Endometrium (tissue), 2 donors: Measurements from ENCODE around the gene KCTD18.

Experiments used
- FAIRE-seq: peaks from 2 replicates; lab custom pipeline; 2012; peaks lifted over from hg19 to GRCh38; lab: Jason Lieb, UNC
- donor health status: control.
- donor health status: control.

The KCTD18 gene

GRCh38 chr2:200484934-200485333 is 24.9 kb downstream of the KCTD18 start:
- no peak for FAIRE-seq

- no peak for FAIRE-seq
Observed at GRCh38 chr2:200483729-200484198, 26.1 kb downstream of the KCTD18 start.

GRCh38 chr2:200482194-200482593 is 27.7 kb downstream of the KCTD18 start:
- no peak for FAIRE-seq

- FAIRE-seq: no peak
Observed at GRCh38 chr2:200479692-200480265, 30.1 kb downstream of the KCTD18 start.

DNA sequence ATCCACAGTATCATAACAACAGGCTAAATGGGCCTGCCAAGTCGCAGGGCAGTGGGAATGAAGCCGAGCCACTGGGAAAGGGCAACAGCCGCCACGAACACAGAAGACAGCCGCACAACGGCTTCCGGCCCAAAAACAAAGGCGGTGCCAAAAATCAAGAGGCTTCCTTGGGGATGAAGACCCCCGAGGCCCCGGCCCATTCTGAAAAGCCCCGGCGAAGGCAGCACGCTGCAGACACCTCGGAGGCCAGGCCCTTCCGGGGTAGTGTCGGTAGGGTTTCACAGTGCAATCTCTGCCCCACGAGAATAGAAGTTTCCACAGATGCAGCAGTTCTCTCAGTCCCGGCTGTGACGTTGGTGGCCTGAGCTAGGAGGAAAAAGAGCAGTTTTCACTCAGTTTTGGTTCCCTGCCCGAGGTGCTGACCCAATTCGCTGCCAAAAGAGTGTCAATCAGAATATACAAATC is 32.2 kb downstream of the KCTD18 start:
- no peak for FAIRE-seq

DNA sequence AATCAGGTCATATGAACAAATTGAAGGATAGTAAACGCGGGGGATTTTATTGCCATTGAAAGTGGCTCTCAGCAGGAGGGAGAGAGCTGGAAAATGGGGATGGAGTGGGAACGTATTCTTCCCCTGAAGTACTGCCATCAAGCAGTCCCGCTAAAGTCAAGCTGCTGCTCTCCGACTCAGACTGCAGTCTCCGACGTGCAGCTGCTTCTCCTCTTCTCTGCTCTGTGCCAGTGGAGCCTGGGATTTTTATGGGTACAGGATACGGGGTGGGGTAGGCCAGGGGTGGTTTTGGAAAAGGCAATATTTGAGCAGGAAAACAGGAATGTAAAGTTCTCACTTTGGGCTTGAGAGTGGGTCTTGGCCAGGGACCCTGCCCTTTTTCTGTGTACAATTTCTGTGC is 33.0 kb downstream of the KCTD18 start:
- no peak for FAIRE-seq

DNA sequence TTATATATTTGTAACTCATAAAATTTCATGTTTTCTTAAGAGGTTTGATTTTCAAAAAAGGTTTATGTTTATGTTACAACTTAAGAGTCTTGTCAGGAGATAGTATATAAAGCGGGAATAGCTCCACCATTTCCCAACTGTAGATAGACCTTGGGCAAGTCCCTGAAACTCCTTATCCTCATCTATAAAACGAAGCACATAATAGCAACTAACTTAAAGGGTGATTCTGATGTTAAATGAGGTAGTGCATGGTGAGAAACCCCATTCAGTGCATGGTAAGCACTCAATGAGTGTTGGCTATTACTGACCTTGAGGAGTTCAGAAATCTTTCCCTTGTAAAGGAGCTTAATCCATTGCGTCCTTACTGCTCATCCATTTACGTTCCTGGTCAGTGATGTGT is 34.1 kb downstream of the KCTD18 start:
- no peak for FAIRE-seq

DNA sequence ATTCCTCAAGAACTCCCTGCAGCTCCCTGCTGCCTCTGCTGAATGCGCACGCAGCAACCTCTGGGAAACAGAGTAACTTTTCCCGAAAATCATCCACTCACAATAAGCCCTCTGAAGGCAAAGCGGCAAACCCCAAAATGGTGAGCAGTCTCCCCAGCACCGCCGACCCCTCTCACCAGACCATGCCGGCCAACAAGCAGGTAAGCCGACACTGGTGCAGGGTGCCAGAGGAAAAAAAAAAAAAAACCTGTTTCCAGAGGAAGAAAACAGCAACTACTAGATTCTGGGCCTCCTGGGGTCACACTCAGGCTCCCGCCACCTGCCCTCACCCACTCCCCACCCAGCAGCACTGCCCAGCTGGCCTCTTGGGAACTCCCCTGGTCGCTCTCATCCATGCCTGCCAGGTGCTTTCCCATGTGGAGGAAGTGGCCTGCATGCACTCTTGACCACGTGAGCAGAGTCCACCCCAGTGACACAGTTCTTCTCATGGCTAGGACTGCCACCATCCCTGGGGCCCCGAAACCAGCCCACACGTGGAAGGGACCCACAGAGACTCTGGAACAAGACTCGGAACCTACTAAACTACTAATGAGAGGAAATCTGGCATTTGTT is 36.9 kb downstream of the KCTD18 start:
- FAIRE-seq: no peak

DNA sequence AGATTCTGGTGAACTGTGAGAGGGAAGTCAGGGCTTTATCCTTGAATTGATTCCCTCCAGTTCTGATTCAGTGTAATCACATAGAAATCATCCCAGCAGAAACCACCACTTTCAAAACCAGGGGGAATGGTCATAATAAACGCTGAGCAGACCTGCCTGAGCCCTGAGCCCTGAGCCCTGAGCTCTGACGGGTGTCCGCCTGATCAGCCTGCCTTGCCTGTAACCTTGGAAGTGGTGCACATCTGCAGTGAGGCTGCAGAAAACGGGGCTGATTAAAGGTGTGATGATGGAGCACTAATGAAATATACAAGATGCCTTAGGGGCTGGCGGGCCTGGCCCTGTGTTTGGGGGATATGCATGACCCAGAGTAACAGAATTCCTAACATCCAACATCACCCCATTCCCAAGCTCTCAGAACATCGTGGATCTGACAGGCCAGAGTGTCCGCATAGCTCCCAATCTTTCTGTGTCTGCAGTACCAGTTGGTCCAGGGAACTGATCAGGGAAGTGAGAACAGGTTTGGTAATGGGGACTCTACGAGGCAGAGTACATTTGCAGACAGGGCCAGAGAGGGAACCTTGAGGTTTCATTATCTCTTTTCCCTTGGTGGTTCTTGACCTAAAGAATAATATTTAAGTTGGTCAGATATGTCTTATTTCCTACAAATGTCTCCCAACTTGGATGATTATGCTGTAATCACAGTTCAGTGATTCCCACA is 37.8 kb downstream of the KCTD18 start:
- FAIRE-seq: no peak

- no peak for FAIRE-seq
Observed at GRCh38 chr2:200471324-200471848, 38.5 kb downstream of the KCTD18 start.

GRCh38 chr2:200470230-200470629 is 39.6 kb downstream of the KCTD18 start:
- FAIRE-seq: no peak

DNA sequence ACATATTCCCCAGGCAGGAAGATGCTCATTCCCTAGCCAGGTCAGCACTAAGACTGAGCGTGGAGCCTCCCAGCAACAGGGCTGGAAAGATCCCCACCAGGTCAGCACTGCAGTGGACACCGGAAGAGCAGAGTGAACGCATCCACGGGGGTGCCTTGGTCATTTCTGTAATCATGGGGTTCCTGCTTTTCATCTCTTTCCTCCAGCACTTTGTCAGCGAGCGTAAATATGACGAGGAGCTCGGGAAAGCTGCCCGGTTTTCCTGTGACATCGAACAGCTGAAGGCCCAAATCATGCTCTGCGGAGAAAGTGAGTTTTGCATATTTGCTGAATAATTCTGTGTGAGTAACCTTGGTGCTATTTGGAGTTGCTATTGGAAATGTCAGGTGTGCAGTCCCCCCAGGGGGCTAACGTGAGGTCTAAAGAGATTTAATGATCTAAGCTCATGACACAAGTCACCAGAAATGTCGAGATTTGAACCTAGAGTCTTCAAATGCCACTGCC is 40.1 kb downstream of the KCTD18 start:
- no peak for FAIRE-seq

DNA sequence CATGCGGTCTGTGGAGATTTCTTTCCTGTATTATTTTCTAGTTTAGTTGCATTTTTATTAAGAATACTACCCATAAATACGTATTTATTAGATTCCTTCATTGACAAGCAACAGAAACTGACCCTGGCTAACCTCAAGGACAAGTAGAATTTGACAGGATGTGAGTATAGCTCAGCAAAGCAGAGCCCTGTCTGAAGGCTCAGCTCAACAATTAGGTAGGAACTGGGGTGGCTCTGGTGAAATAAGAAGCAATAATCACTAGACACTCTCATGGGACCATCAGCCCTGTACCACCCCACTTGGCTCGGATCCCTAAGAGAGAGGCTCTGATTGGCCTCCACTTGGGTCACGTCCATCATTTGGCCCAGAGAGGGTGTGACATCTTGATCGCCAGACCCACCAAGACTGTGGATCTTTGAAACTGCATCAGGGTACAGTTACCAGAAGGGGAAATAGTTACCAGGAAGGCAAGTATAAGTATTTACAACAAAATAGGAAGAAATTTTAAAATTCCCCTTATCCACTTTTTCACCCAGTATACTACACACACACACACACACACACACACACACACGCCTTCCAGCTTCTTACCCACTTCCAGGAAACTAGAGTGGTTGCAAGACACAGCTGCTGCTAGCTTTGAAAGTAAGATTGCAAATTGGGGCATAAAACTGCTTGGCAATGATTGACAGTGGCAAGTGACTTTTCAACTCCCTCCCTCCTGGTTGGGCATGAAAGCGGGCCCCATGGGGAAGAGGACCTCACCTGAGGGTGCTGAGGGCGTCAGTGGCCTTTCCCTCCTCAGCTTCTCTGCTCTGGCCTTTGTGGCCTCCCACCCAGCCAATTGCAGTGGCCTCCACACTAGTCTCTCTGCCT is 41.8 kb downstream of the KCTD18 start:
- FAIRE-seq: no peak

DNA sequence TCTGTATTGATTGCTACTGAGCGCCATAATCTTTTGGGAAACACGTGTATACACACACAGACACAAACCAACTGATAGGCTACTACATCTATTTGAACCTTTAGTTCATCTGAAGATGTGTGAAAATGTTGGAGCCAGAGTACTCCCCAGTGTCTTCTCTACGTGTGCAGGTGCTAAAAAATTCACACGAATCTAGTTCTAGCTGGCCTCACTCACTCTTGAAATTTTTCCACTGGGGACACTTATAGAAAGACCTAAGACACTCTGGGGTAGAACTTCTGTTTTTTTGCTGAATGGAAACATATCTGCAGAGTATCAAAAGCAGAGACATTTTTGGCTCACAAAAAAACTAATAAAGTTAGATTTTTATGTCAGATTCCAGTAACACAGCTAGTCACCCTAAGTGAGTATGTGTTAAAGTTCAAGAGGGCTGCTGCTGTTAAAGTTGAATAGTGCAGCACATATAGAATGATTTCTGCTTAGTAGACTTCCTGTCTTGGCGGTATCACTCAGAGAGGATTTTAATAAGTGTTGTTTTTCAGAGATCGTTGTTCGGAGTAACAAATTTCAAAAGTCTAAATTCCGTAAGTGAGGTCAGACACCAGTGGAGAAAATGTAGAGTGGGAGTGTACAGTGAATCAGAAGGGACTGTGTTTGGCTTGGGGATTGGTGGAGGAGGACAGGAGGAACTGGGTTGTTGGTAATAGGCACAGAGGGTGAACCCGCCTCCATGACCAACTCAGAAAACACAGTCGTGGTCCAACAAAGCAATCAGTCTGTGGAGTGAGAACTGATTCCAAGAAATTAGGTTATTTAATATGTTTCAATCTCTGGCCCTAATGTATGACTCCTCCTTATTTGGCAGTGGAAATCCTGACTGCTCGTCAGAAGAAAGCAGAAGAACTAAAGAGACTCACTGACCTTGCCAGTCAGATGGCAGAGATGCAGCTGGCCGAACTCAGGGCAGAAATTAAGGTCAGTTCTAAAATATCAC is 43.1 kb downstream of the KCTD18 start:
- FAIRE-seq: no peak

DNA sequence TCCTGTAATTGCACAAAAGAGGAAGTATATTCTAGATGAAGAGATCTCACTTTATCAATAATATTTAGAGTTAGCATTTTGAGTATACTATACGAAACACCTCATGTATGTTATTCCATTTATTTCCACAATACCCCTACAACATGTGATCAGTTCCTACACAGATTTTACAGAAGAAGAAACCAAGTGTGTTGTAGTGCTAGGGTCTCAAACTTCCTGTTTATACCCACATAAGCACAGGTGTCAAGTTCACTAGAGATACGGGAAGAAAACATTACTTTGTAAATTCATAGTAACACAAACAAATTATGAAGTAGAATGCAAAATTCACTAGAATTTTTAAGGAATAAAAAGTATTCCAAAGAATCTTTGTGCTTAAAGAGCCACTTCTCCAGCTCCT is 46.4 kb downstream of the KCTD18 start:
- FAIRE-seq: no peak

GRCh38 chr2:200461846-200462710 is 47.8 kb downstream of the KCTD18 start:
- FAIRE-seq: peak; percentile 21

DNA sequence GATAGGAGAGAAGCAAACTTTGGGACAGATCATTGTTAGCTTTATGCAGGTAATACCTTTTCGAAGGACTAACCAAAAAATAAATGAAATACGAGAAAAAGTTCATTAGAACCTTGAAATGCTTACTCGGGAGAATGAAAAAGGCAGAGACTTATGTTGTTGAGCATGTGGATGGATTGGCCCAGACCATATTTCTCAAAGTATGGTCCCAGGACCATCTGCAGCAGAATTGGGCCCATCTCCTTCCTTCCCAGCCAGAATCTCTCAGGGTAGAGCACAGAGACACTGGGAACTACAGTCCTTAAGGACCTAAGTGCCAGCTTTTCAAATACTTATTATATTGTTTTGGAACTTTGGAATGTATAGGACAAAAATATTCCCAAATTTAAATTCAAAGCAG is 50.8 kb downstream of the KCTD18 start:
- no peak for FAIRE-seq

GRCh38 chr2:200456567-200456966 is 53.3 kb downstream of the KCTD18 start:
- no peak for FAIRE-seq

- no peak for FAIRE-seq
Observed at GRCh38 chr2:200455958-200456421, 53.9 kb downstream of the KCTD18 start.
